Kidney (tissue), 14 donors: ENCODE results near the gene GM2A. TPM values are rescaled to one million over a fixed set of nuclear protein-coding genes. Genes with fewer than 3 reads are reported as not detected.

Source experiments
- DNase-seq, 5 donors: peaks; one replicate each; pipeline ENCODE4 v3.0.0-alpha.2; 2013 to 2020
- FAIRE-seq: peaks from 2 replicates; lab custom pipeline; 2012; peaks lifted over from hg19 to GRCh38; lab: Jason Lieb, UNC
- H3K27ac ChIP-seq, 2 donors: one replicate each; pipeline ENCODE4 v1.7.0; 2013; ENCODE audit warnings: low read depth in 2 of 2, low read length in 2 of 2, inconsistent platforms in 1 of 2
- H3K27me3 ChIP-seq: one replicate; pipeline ENCODE4 v1.7.1; 2013; ENCODE audit warnings: low read length, inconsistent platforms; ENCODE audit not compliant: control insufficient read depth, insufficient read depth
- H3K36me3 ChIP-seq, 3 donors: one replicate each; pipeline versions ENCODE4 v1.7.0 to v1.7.1; 2013; ENCODE audit warnings: low read length in 3 of 3, control low read depth in 1 of 3, inconsistent platforms in 1 of 3; ENCODE audit not compliant: insufficient read depth in 3 of 3, control insufficient read depth in 2 of 3
- H3K4me1 ChIP-seq, 3 donors: one replicate each; pipeline versions ENCODE4 v1.7.0 to v1.7.1; 2013; ENCODE audit warnings: low read length in 3 of 3, inconsistent platforms in 1 of 3, low read depth in 1 of 3; ENCODE audit not compliant: control insufficient read depth in 2 of 3, insufficient read depth in 2 of 3
- H3K4me3 ChIP-seq, 3 donors: one replicate each; pipeline versions ENCODE4 v1.7.0 to v1.8.1; 2013; ENCODE audit warnings: low read length in 3 of 3, control low read depth in 1 of 3, inconsistent platforms in 1 of 3
- H3K9ac ChIP-seq, 3 donors: one replicate each; pipeline versions ENCODE4 v1.7.0 to v1.7.1; 2013; ENCODE audit warnings: low read length in 3 of 3, control low read depth in 1 of 3, inconsistent platforms in 1 of 3
- H3K9me3 ChIP-seq, 3 donors: one replicate each; pipeline versions ENCODE4 v1.7.0 to v1.7.1; 2013; ENCODE audit warnings: low read length in 3 of 3, control low read depth in 1 of 3, inconsistent platforms in 1 of 3; ENCODE audit not compliant: control insufficient read depth in 2 of 3, insufficient read depth in 1 of 3
- CTCF ChIP-seq: IDR thresholded peaks from 3 replicates; pipeline ENCODE4 v1.5.1; 2012; ENCODE audit warnings: mild to moderate bottlenecking, moderate library complexity, borderline replicate concordance; ENCODE audit not compliant: insufficient read depth; ENCODE audit errors: extremely low read depth
- intact Hi-C: fragments of 100-400 bp; cut with DNase I; formaldehyde crosslinking; loops from one replicate; pipeline ENCODE4 v1.11.1; 2022
- polyA plus RNA-seq: library from polyadenylated mRNA; stranded (reverse); fragments of 350-450 nt; fragmentation: Illumina TruSeq; extraction: RNeasy Lipid Tissue Mini Kit (QIAGEN cat#74804); gene quantifications from one replicate; pipeline ENCODE4 v1.2.3, GENCODE V29; 2014; ENCODE audit warnings: low read depth, low replicate concordance; ENCODE audit not compliant: insufficient read depth
- total RNA-seq: library from RNA; stranded (reverse); fragmentation: NEBNext Ultra II Directional; extraction: Animal tissue kit (Norgen Biotek cat#: 25700); gene quantifications from one replicate; pipeline ENCODE4 v1.2.1, GENCODE V29; 2021
- donor health status: control.
- donor health status: control.
- donor health status: control.
- donor health status: control.
- donor health status: control.
- donor health status: DM: yes; HTN: yes; CAD: no.
- donor health status: Normal renal cell carcinoma (clear cell type).

Gene GM2A
- total and polyA plus RNA-seq, 2 donors from 2014 or later: 13.7 to 29.8 TPM

GRCh38 chr5:151295791-151296477 is 42.9 kb downstream of the GM2A start:
- no peak overlapping the region for H3K9ac ChIP-seq
- DNase-seq (no peak), FAIRE-seq (no peak)
- no peaks in the 10 kb centered on the region for H3K36me3 ChIP-seq
- no peaks in the 10 kb centered on the region for H3K9me3 ChIP-seq
- H3K4me1 ChIP-seq: no peaks in the 10 kb centered on the region
- H3K27me3 ChIP-seq: no peaks in the 10 kb centered on the region
- no peak overlapping the region for H3K27ac ChIP-seq
- H3K4me3 ChIP-seq: no peak overlapping the region
- intact Hi-C loops: no loop called here
- TF ChIP-seq CTCF: no peak

GRCh38 chr5:151296478-151296830 is 43.5 kb downstream of the GM2A start:
- intact Hi-C loops: no loop called here
- H3K27me3 ChIP-seq: no peaks in the 10 kb centered on the region
- H3K9me3 ChIP-seq: no peaks in the 10 kb centered on the region
- H3K4me3 ChIP-seq: no peak overlapping the region
- TF ChIP-seq CTCF: no peak
- H3K9ac ChIP-seq: no peak overlapping the region
- no peaks in the 10 kb centered on the region for H3K4me1 ChIP-seq
- FAIRE-seq: no peak
- H3K27ac ChIP-seq: no peak overlapping the region
- no peaks in the 10 kb centered on the region for H3K36me3 ChIP-seq
- DNase-seq: no peak

GRCh38 chr5:151296974-151297373 is 44.0 kb downstream of the GM2A start:
- FAIRE-seq: no peak
- Histone ChIP-seq H3K9ac (no peak overlapping the region), H3K4me1 (no peaks in the 10 kb centered on the region), H3K4me3 (no peak overlapping the region), H3K27me3 (no peaks in the 10 kb centered on the region), H3K36me3 (no peaks in the 10 kb centered on the region), H3K27ac (no peak overlapping the region), H3K9me3 (no peaks in the 10 kb centered on the region)
- TF ChIP-seq CTCF: no peak
- intact Hi-C loops: no loop called here
- no peak for DNase-seq
